Neural cell (in vitro differentiated cells): ENCODE results near the gene CDH3. TPM values are rescaled to one million over a fixed set of nuclear protein-coding genes. Genes with fewer than 3 reads are reported as not detected.

Experiments
- H2AFZ ChIP-seq: fragments of 200-600, 300-800 bp; sonication (generic), shearing (Covaris generic); 2 replicates; pipeline ENCODE4 v1.6.0; 2014; ENCODE audit warnings: low read depth, mild to moderate bottlenecking, antibody characterized with exemption, low read length, moderate library complexity
- H3F3A ChIP-seq: fragments of 200-600 bp; shearing (Covaris generic); 2 replicates; pipeline ENCODE4 v1.6.1; 2016; ENCODE audit warnings: mild to moderate bottlenecking, moderate library complexity, mixed read lengths, antibody characterized with exemption, low read length; ENCODE audit not compliant: insufficient read depth, poor library complexity, severe bottlenecking
- H3K27ac ChIP-seq: fragments of 200-600, 300-800 bp; sonication (generic), shearing (Covaris generic); 2 replicates; pipeline ENCODE4 v1.5.1; 2014; ENCODE audit warnings: mild to moderate bottlenecking, low read length, moderate library complexity
- H3K27me3 ChIP-seq: fragments of 300-800, 200-600 bp; sonication (generic), shearing (Covaris generic); 2 replicates; pipeline ENCODE4 v1.6.0; 2014; ENCODE audit warnings: mild to moderate bottlenecking, low read depth, low read length, moderate library complexity; ENCODE audit not compliant: insufficient read depth
- H3K36me3 ChIP-seq: fragments of 300-800, 200-600 bp; sonication (generic), shearing (Covaris generic); 2 replicates; pipeline ENCODE4 v1.5.1; 2014; ENCODE audit warnings: mild to moderate bottlenecking, antibody characterized with exemption, low read length, moderate library complexity; ENCODE audit not compliant: insufficient read depth
- H3K4me2 ChIP-seq: fragments of 300-800, 200-600 bp; sonication (generic), shearing (Covaris generic); 2 replicates; pipeline ENCODE4 v1.6.0; 2014; ENCODE audit warnings: mild to moderate bottlenecking, low read length
- H3K4me3 ChIP-seq: fragments of 300-800, 200-600 bp; sonication (generic), shearing (Covaris generic); 2 replicates; pipeline ENCODE4 v1.5.1; 2014; ENCODE audit warnings: mild to moderate bottlenecking, low read length, moderate library complexity
- H3K79me2 ChIP-seq: fragments of 200-600 bp; shearing (Covaris generic); replicated peaks from 2 replicates; pipeline ENCODE4 v1.6.0; 2014; ENCODE audit warnings: mild to moderate bottlenecking, low read length, moderate library complexity; ENCODE audit not compliant: insufficient read depth
- H3K9ac ChIP-seq: fragments of 300-800, 200-600 bp; sonication (generic), shearing (Covaris generic); 2 replicates; pipeline ENCODE4 v1.6.1; 2016; ENCODE audit warnings: mild to moderate bottlenecking, low read length, mixed read lengths
- H3K9me2 ChIP-seq: fragments of 200-600 bp; shearing (Covaris generic); 2 replicates; pipeline ENCODE4 v1.6.1; 2016; ENCODE audit warnings: mild to moderate bottlenecking, low read length, mixed read lengths; ENCODE audit not compliant: insufficient read depth
- H3K9me3 ChIP-seq: fragments of 200-600, 300-800 bp; sonication (generic), shearing (Covaris generic); 2 replicates; pipeline ENCODE4 v1.6.1; 2016; ENCODE audit warnings: mild to moderate bottlenecking, mixed run types, low read length, moderate library complexity, mixed read lengths
- H4K20me1 ChIP-seq: fragments of 200-600 bp; shearing (Covaris generic); 2 replicates; pipeline ENCODE4 v1.6.1; 2016; ENCODE audit warnings: mild to moderate bottlenecking, mixed run types; ENCODE audit not compliant: insufficient read depth
- CTCF ChIP-seq: fragments of 450-650 bp; IDR thresholded peaks from 2 replicates; pipeline ENCODE4 v1.5.1; 2014; ENCODE audit warnings: antibody characterized with exemption, mild to moderate bottlenecking, moderate library complexity; ENCODE audit not compliant: poor library complexity, severe bottlenecking
- EP300 ChIP-seq: fragments of 450-650 bp; conservative IDR thresholded peaks from 2 replicates; pipeline ENCODE4 v1.6.1; 2014; ENCODE audit warnings: antibody characterized with exemption, mild to moderate bottlenecking, moderate library complexity; ENCODE audit not compliant: poor library complexity, severe bottlenecking
- EZH2 ChIP-seq: fragments of 200-600, 300-800 bp; shearing (Covaris generic), sonication (generic); IDR thresholded peaks from 2 replicates; pipeline ENCODE4 v1.6.1; 2014; ENCODE audit warnings: antibody characterized with exemption, low read length, borderline replicate concordance, mild to moderate bottlenecking; ENCODE audit not compliant: insufficient read depth, poor library complexity, severe bottlenecking
- MXI1 ChIP-seq: fragments of 450-650 bp; conservative IDR thresholded peaks from 2 replicates; pipeline ENCODE4 v1.6.1; 2014; ENCODE audit warnings: antibody characterized with exemption, mild to moderate bottlenecking; ENCODE audit not compliant: poor library complexity, severe bottlenecking
- POLR2AphosphoS5 ChIP-seq: IDR thresholded peaks from 2 replicates; pipeline ENCODE4 v1.6.1; 2012
- RAD21 ChIP-seq: fragments of 450-650 bp; conservative IDR thresholded peaks from 2 replicates; pipeline ENCODE4 v1.6.1; 2014; ENCODE audit warnings: antibody characterized with exemption, mild to moderate bottlenecking, moderate library complexity
- SMC3 ChIP-seq: fragments of 450-650 bp; conservative IDR thresholded peaks from 2 replicates; pipeline ENCODE4 v1.6.1; 2014; ENCODE audit warnings: antibody characterized with exemption, mild to moderate bottlenecking, moderate library complexity; ENCODE audit not compliant: poor library complexity
- TAF1 ChIP-seq: IDR thresholded peaks from 2 replicates; pipeline ENCODE4 v1.6.1; 2012; ENCODE audit warnings: low read depth
- polyA plus RNA-seq: library from polyadenylated mRNA; depleted of rRNA; stranded (reverse); fragments of >200 nt; gene quantifications from 2 replicates; pipeline ENCODE4 v1.2.3, GENCODE V29; 2014
- TF ChIP-seq, protein P1 (sequence below): IDR thresholded peaks from 2 replicates; pipeline ENCODE4 v1.6.1; 2012; ENCODE audit warnings: borderline replicate concordance

Gene CDH3
- polyA plus RNA-seq, 1 donor from 2014 or later = 9.1 TPM

DNA sequence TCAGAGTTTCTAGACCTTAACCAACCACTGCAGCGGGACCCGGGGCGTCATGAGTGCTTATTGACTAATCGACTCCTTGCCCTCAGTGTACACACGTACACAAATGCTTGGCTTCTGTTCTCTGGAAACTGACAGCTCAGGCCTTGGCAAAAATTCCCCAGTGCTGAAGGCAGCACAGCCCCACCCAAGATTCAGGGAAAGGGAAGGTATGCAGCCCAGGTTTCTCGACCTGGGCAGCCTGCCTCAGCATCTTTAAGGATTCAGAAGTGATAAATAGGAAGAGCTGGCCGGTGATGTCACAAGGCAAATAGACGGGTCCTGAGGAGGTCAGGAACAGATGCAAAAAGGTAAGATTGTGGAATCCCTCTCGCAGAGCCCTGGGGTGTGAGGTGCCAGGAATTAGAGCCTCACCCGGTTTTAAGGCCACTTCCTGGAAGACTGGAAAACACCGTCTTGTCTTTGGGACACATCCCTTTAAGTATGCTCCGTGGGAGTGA lies 9.0 kb upstream of the CDH3 start:
- Histone ChIP-seq H3F3A (no peaks in the 10 kb centered on the region), H3K27me3 (no peaks in the 10 kb centered on the region), H3K79me2 (no peaks in the 10 kb centered on the region), H3K9me3 (no peaks in the 10 kb centered on the region), H3K9ac (no peak overlapping the region), H3K27ac (no peak overlapping the region), H2AFZ (no peak overlapping the region), H3K9me2 (no peaks in the 10 kb centered on the region), H3K4me3 (no peak overlapping the region), H4K20me1 (no peaks in the 10 kb centered on the region), H3K36me3 (no peaks in the 10 kb centered on the region), H3K4me2 (no peak overlapping the region)
- no peak for TF ChIP-seq SMC3
- no peak for TF ChIP-seq MXI1
- TF ChIP-seq EP300 = no peak
- TF ChIP-seq RAD21 = no peak
- TF ChIP-seq CTCF = no peak
- TF ChIP-seq POLR2AphosphoS5 = no peak
- TF ChIP-seq EZH2 = no peak
- TF ChIP-seq, protein P1, sequence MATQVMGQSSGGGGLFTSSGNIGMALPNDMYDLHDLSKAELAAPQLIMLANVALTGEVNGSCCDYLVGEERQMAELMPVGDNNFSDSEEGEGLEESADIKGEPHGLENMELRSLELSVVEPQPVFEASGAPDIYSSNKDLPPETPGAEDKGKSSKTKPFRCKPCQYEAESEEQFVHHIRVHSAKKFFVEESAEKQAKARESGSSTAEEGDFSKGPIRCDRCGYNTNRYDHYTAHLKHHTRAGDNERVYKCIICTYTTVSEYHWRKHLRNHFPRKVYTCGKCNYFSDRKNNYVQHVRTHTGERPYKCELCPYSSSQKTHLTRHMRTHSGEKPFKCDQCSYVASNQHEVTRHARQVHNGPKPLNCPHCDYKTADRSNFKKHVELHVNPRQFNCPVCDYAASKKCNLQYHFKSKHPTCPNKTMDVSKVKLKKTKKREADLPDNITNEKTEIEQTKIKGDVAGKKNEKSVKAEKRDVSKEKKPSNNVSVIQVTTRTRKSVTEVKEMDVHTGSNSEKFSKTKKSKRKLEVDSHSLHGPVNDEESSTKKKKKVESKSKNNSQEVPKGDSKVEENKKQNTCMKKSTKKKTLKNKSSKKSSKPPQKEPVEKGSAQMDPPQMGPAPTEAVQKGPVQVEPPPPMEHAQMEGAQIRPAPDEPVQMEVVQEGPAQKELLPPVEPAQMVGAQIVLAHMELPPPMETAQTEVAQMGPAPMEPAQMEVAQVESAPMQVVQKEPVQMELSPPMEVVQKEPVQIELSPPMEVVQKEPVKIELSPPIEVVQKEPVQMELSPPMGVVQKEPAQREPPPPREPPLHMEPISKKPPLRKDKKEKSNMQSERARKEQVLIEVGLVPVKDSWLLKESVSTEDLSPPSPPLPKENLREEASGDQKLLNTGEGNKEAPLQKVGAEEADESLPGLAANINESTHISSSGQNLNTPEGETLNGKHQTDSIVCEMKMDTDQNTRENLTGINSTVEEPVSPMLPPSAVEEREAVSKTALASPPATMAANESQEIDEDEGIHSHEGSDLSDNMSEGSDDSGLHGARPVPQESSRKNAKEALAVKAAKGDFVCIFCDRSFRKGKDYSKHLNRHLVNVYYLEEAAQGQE = no peak
- TF ChIP-seq TAF1 = no peak

GRCh38 chr16:68636818-68637217 lies 8.3 kb upstream of the CDH3 start:
- Histone ChIP-seq H3K27ac (no peak overlapping the region), H4K20me1 (no peaks in the 10 kb centered on the region), H3F3A (no peaks in the 10 kb centered on the region), H3K4me3 (no peak overlapping the region), H3K36me3 (no peaks in the 10 kb centered on the region), H3K9me3 (no peaks in the 10 kb centered on the region), H2AFZ (no peak overlapping the region), H3K4me2 (no peak overlapping the region), H3K9me2 (no peaks in the 10 kb centered on the region), H3K9ac (no peak overlapping the region), H3K27me3 (no peaks in the 10 kb centered on the region), H3K79me2 (no peaks in the 10 kb centered on the region)
- no peak for TF ChIP-seq TAF1
- TF ChIP-seq RAD21 = no peak
- TF ChIP-seq MXI1 = no peak
- TF ChIP-seq CTCF = no peak
- TF ChIP-seq, protein P1 = no peak
- TF ChIP-seq EZH2 = no peak
- no peak for TF ChIP-seq POLR2AphosphoS5
- TF ChIP-seq EP300 = no peak
- TF ChIP-seq SMC3 = no peak
